ENCODE measurements around the gene TBC1D17. TPM values are rescaled to one million over a fixed set of nuclear protein-coding genes. Genes with fewer than 3 reads are reported as not detected.

Gene TBC1D17
- total RNA-seq (10 to 100 TPM; 26.8 to 53.5 (median 38.2) TPM), polyA plus RNA-seq (10 to 100 TPM; 20.8 to 39.8 (median 34.9) TPM)
- long read RNA-seq, donor 1, partial matches to known transcripts, result 0 of 4 reads
- long read RNA-seq, donor 1, other reads (novel, unspliced or antisense), result 0 of 4 reads
- long read RNA-seq, donor 2, partial matches to known transcripts, result 0 of 3 reads
- long read RNA-seq, donor 2, other reads (novel, unspliced or antisense), result 0 of 3 reads

GRCh38 chr19:49877020-49877878 lies at the start of gene TBC1D17, which contains the start of gene AKT1S1:
TBC1D17 (plus strand) TSS chr19:49877702; CDS start chr19:49877724, 22 bp downstream.
AKT1S1 (minus strand) TSS chr19:49877355; CDS start chr19:49873295, 4,060 bp downstream.
- 0 to 1% (median 0%) methylated on average over 46 to 61 of the region's 61 CpGs for WGBS, 5 donors

DNA sequence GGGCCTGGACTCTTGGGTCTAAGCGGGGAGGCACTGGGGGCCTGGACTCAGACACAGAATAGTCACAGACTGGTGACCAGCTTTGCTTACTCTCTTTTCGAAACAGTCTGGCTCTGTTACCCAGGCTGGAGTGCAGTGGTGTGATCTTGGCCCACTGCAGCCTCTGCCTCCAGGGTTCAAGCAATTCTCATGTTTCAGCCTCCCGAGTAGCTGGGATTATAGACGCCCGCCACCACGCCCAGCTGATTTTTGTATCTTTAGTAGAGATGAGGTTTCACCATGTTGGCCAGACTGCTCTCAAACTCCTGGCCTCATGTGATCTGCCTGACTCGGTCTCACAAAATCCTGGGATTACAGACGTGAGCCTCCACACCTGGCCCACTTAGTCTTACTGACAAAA lies 48.3 kb upstream of the TBC1D17 start:
- intact Hi-C loops (cut with DNase I; ENCODE audit: low total_unique reads), result no loop called here
- no peak for DNase-seq
- H3K4me1 ChIP-seq, result peaks cover 0 to 60% (median 9%) of the 10 kb centered on the region in 6 donors
- 83 to 93% (median 92%) methylated on average over 8 of the region's 8 CpGs for WGBS, 5 donors
- no peaks in the 10 kb centered on the region for H3K9me3 ChIP-seq
- no peaks in the 10 kb centered on the region for H3K27me3 ChIP-seq (replicated peaks in 1 of 7)
- peaks cover 0 to 97% (median 62%) of the 10 kb centered on the region in 6 donors for H3K36me3 ChIP-seq
- no peak overlapping the region for H3K27ac ChIP-seq
- H3K4me3 ChIP-seq, result no peak overlapping the region
- TF ChIP-seq POLR2A (IDR thresholded peaks at IDR 0.05) (no peak), POLR2AphosphoS5 (IDR thresholded peaks at IDR 0.05) (no peak)
- TF ChIP-seq, protein P1, sequence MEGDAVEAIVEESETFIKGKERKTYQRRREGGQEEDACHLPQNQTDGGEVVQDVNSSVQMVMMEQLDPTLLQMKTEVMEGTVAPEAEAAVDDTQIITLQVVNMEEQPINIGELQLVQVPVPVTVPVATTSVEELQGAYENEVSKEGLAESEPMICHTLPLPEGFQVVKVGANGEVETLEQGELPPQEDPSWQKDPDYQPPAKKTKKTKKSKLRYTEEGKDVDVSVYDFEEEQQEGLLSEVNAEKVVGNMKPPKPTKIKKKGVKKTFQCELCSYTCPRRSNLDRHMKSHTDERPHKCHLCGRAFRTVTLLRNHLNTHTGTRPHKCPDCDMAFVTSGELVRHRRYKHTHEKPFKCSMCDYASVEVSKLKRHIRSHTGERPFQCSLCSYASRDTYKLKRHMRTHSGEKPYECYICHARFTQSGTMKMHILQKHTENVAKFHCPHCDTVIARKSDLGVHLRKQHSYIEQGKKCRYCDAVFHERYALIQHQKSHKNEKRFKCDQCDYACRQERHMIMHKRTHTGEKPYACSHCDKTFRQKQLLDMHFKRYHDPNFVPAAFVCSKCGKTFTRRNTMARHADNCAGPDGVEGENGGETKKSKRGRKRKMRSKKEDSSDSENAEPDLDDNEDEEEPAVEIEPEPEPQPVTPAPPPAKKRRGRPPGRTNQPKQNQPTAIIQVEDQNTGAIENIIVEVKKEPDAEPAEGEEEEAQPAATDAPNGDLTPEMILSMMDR (IDR thresholded peaks at IDR 0.05 in 8 of 11, conservative IDR thresholded peaks at IDR 0.05 in 3 of 11), result no peak

More at GRCh38 chr19:49877020-49877878, at the start of gene TBC1D17, which contains the start of gene AKT1S1:
- Histone ChIP-seq H3K4me3 (peak within 1 kb of the TSS; percentile 58 to 87 (median 76)), H3K27me3 (replicated peaks in 1 of 7) (no peaks in the 10 kb centered on the region), H3K9me3 (no peaks in the 10 kb centered on the region), H3K27ac (peak within 1 kb of the TSS; percentile 96 to 100 (median 99)), H3K4me1 (peaks cover 10 to 60% (median 32%) of the 10 kb centered on the region in 6 donors), H3K36me3 (peaks cover 9 to 61% (median 32%) of the 10 kb centered on the region in 6 donors)
- TF ChIP-seq POLR2A (IDR thresholded peaks at IDR 0.05) (peak; percentile 10 to 88 (median 69)), POLR2AphosphoS5 (IDR thresholded peaks at IDR 0.05) (peak; percentile 91 to 97 (median 92))
- TF ChIP-seq, protein P1 (IDR thresholded peaks at IDR 0.05 in 8 of 11, conservative IDR thresholded peaks at IDR 0.05 in 3 of 11), result peak in 1 of 11 experiments; percentile 16
- DNase-seq, result peak; percentile 99
- intact Hi-C loops (cut with DNase I; ENCODE audit: low total_unique reads), result no loop called here

DNA sequence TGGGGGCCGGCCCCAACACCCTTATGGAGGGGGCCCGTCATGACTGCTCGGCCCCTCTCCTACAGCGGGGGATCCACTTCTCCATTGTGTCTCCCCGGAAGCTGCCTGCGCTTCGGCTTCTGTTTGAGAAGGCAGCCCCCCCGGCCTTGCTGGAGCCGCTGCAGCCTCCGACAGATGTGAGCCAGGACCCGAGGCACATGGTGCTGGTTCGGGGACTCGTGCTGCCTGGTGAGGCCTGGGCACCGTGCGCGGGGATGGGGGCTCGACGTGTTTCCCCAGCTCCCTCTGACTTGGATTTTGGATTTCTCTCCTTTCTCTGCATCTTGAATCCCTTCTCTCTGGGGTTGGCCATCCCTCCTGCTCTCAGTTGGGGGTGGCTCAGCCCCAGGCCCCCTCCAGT lies 47.8 kb upstream of the TBC1D17 start:
- Histone ChIP-seq H3K4me1 (peaks cover 0 to 55% (median 9%) of the 10 kb centered on the region in 6 donors), H3K4me3 (no peak overlapping the region), H3K9me3 (no peaks in the 10 kb centered on the region), H3K27me3 (replicated peaks in 1 of 7) (no peaks in the 10 kb centered on the region), H3K27ac (no peak overlapping the region), H3K36me3 (peaks cover 0 to 97% (median 65%) of the 10 kb centered on the region in 6 donors)
- intact Hi-C loops (cut with DNase I; ENCODE audit: low total_unique reads), result no loop called here
- WGBS, 5 donors, result 92 to 100% (median 94%) methylated on average over 7 to 18 of the region's 18 CpGs
- no peak for DNase-seq
- TF ChIP-seq POLR2A (IDR thresholded peaks at IDR 0.05) (no peak), POLR2AphosphoS5 (IDR thresholded peaks at IDR 0.05) (no peak)
- TF ChIP-seq, protein P1 (IDR thresholded peaks at IDR 0.05 in 8 of 11, conservative IDR thresholded peaks at IDR 0.05 in 3 of 11), result no peak
